Fibroblast of pulmonary artery (primary cell): Measurements from ENCODE around the gene PRKG1.

Experiments
- DNase-seq: peaks from one replicate; pipeline ENCODE4 v3.0.0-alpha.2; 2010; ENCODE audit warnings: low read depth
- H3K4me3 ChIP-seq: replicated peaks from 2 replicates; pipeline ENCODE4 v1.5.1; 2011; ENCODE audit warnings: low read depth, mild to moderate bottlenecking, control low read depth, low read length, moderate library complexity
- CTCF ChIP-seq: IDR thresholded peaks from 2 replicates; pipeline ENCODE4 v1.5.1; 2011; ENCODE audit warnings: mild to moderate bottlenecking, control low read depth, low read length, inconsistent platforms; ENCODE audit errors: missing control alignments

Gene PRKG1

GRCh38 chr10:51709324-51709972 is 635.2 kb downstream of the PRKG1 start:
- no peak for TF ChIP-seq CTCF

GRCh38 chr10:51711519-51711891 is 637.2 kb downstream of the PRKG1 start:
- no peak overlapping the region for H3K4me3 ChIP-seq
- DNase-seq = peak; percentile 33
- TF ChIP-seq CTCF = no peak

More at GRCh38 chr10:51709324-51709972, 635.2 kb downstream of the PRKG1 start:
- no peak for DNase-seq
- H3K4me3 ChIP-seq = no peak overlapping the region

- peak; percentile 21 for DNase-seq
- H3K4me3 ChIP-seq = no peak overlapping the region
- TF ChIP-seq CTCF = no peak
Observed at GRCh38 chr10:51716981-51717380, 642.7 kb downstream of the PRKG1 start.

GRCh38 chr10:51718804-51719291 is 644.6 kb downstream of the PRKG1 start:
- no peak for TF ChIP-seq CTCF
- H3K4me3 ChIP-seq = no peak overlapping the region
- peak; percentile 78 for DNase-seq

GRCh38 chr10:51724038-51724437 is 649.8 kb downstream of the PRKG1 start:
- H3K4me3 ChIP-seq = no peak overlapping the region
- no peak for DNase-seq
- no peak for TF ChIP-seq CTCF

- DNase-seq = no peak
- H3K4me3 ChIP-seq = no peak overlapping the region
- no peak for TF ChIP-seq CTCF
Observed at GRCh38 chr10:51729822-51730555, 655.7 kb downstream of the PRKG1 start.
